Measurements from ENCODE around the gene MKRN2OS.

MKRN2OS gene

GRCh38 chr3:12562451-12562850, 17.2 kb upstream of the MKRN2OS start:
- TF ChIP-seq CTCF (IDR thresholded peaks at IDR 0.05), result no peak
- Mint-ChIP-seq H3K9me3 (peaks cover 24% of the 10 kb centered on the region), H3K36me3 (ENCODE audit: low read depth) (peaks cover 31% of the 10 kb centered on the region), H3K4me3 (no peak overlapping the region), H3K27ac (no peak overlapping the region), H3K4me1 (peaks cover 65% of the 10 kb centered on the region), H3K27me3 (ENCODE audit: low read depth, poor library complexity) (peaks cover 9% of the 10 kb centered on the region)
- DNase-seq, result no peak

- no peak for DNase-seq
- Mint-ChIP-seq H3K4me3 (no peak overlapping the region), H3K36me3 (ENCODE audit: low read depth) (peaks cover 23% of the 10 kb centered on the region), H3K27me3 (ENCODE audit: low read depth, poor library complexity) (peaks cover 9% of the 10 kb centered on the region), H3K9me3 (peaks cover 15% of the 10 kb centered on the region), H3K4me1 (peaks cover 69% of the 10 kb centered on the region), H3K27ac (no peak overlapping the region)
- no peak for TF ChIP-seq CTCF (IDR thresholded peaks at IDR 0.05)
Observed at GRCh38 chr3:12561397-12561796, 16.1 kb upstream of the MKRN2OS start.

GRCh38 chr3:12560505-12561190, 15.3 kb upstream of the MKRN2OS start:
- peaks cover 77% of the 10 kb centered on the region for H3K4me1 Mint-ChIP-seq
- H3K27ac Mint-ChIP-seq, result no peak overlapping the region
- no peak for TF ChIP-seq CTCF (IDR thresholded peaks at IDR 0.05)
- no peak overlapping the region for H3K4me3 Mint-ChIP-seq
- peaks cover 15% of the 10 kb centered on the region for H3K36me3 Mint-ChIP-seq (ENCODE audit: low read depth)
- H3K27me3 Mint-ChIP-seq (ENCODE audit: low read depth, poor library complexity), result peaks cover 11% of the 10 kb centered on the region
- DNase-seq, result no peak
- peaks cover 10% of the 10 kb centered on the region for H3K9me3 Mint-ChIP-seq

- H3K9me3 Mint-ChIP-seq, result peaks cover 2% of the 10 kb centered on the region
- H3K27ac Mint-ChIP-seq, result no peak overlapping the region
- H3K27me3 Mint-ChIP-seq (ENCODE audit: low read depth, poor library complexity), result peaks cover 19% of the 10 kb centered on the region
- peaks cover 4% of the 10 kb centered on the region for H3K36me3 Mint-ChIP-seq (ENCODE audit: low read depth)
- TF ChIP-seq CTCF (IDR thresholded peaks at IDR 0.05), result no peak
- DNase-seq, result no peak
- H3K4me3 Mint-ChIP-seq, result peak overlapping the region; percentile 59
- peaks cover 73% of the 10 kb centered on the region for H3K4me1 Mint-ChIP-seq
Observed at GRCh38 chr3:12559520-12559919, 14.2 kb upstream of the MKRN2OS start.

- Mint-ChIP-seq H3K36me3 (ENCODE audit: low read depth) (no peaks in the 10 kb centered on the region), H3K4me3 (peak overlapping the region; percentile 88), H3K4me1 (peaks cover 65% of the 10 kb centered on the region), H3K9me3 (no peaks in the 10 kb centered on the region), H3K27ac (no peak overlapping the region), H3K27me3 (ENCODE audit: low read depth, poor library complexity) (peaks cover 19% of the 10 kb centered on the region)
- DNase-seq, result no peak
- no peak for TF ChIP-seq CTCF (IDR thresholded peaks at IDR 0.05)
Observed at GRCh38 chr3:12558706-12559105, 13.4 kb upstream of the MKRN2OS start.

GRCh38 chr3:12557473-12558100, 12.3 kb upstream of the MKRN2OS start:
- H3K27me3 Mint-ChIP-seq (ENCODE audit: low read depth, poor library complexity), result peaks cover 28% of the 10 kb centered on the region
- no peak for TF ChIP-seq CTCF (IDR thresholded peaks at IDR 0.05)
- no peak for DNase-seq
- H3K36me3 Mint-ChIP-seq (ENCODE audit: low read depth), result no peaks in the 10 kb centered on the region
- peaks cover 55% of the 10 kb centered on the region for H3K4me1 Mint-ChIP-seq
- H3K27ac Mint-ChIP-seq, result peak overlapping the region; percentile 96
- H3K9me3 Mint-ChIP-seq, result no peaks in the 10 kb centered on the region
- peak overlapping the region; percentile 88 for H3K4me3 Mint-ChIP-seq

Measured in nephron progenitor cell (in vitro differentiated cells).